Activated T-cell treated with anti-CD3 and anti-CD28 coated beads, Interleukin-2, amount 50 U/mL, for 72 hours (primary cell): Measurements from ENCODE around the gene ARL9. TPM values are rescaled to one million over a fixed set of nuclear protein-coding genes. Genes with fewer than 3 reads are reported as not detected.

Experiments
- ATAC-seq, 2 donors: fragments of 150-1000 bp; cut with Tn5 transposase; replicated peaks in 1 of 2; 2 replicates each; pipeline ENCODE4 v1.10.0; 2021; ENCODE audit warnings: moderate library complexity in 2 of 2, mild to moderate bottlenecking in 1 of 2
- DNase-seq, 2 donors: peaks; one replicate each; pipeline ENCODE4 v3.0.0; 2021 to 2022; ENCODE audit warnings: mixed read lengths in 1 of 2
- H3K27ac Mint-ChIP-seq: one replicate; pipeline ENCODE4 v1.8.0; 2022; ENCODE audit warnings: mild to moderate bottlenecking, moderate library complexity, mixed read lengths
- H3K27me3 Mint-ChIP-seq: one replicate; pipeline ENCODE4 v1.8.0; 2022; ENCODE audit warnings: low read depth, mixed read lengths
- H3K36me3 Mint-ChIP-seq, 2 donors: one replicate each; pipeline ENCODE4 v1.8.0; 2022; ENCODE audit warnings: mixed read lengths in 2 of 2, mild to moderate bottlenecking in 1 of 2; ENCODE audit not compliant: insufficient read depth in 2 of 2
- H3K4me1 Mint-ChIP-seq: one replicate; pipeline ENCODE4 v1.8.0; 2022; ENCODE audit warnings: low read depth, mixed read lengths
- H3K4me3 Mint-ChIP-seq, 2 donors: one replicate each; pipeline ENCODE4 v1.8.0; 2022; ENCODE audit warnings: mild to moderate bottlenecking in 2 of 2, mixed read lengths in 2 of 2, moderate library complexity in 2 of 2
- H3K9me3 Mint-ChIP-seq, 2 donors: one replicate each; pipeline ENCODE4 v1.8.0; 2022; ENCODE audit warnings: mixed read lengths in 2 of 2
- total RNA-seq, 2 donors: library from RNA; stranded (reverse); gene quantifications; one replicate each; pipeline ENCODE4 v1.2.3, GENCODE V29; 2022

ARL9 gene
- total RNA-seq, 2 donors from 2014 or later, result 0.29 to 0.35 TPM

GRCh38 chr4:56544573-56545131 is 39.1 kb downstream of the ARL9 start:
- ATAC-seq (peak; percentile 100), DNase-seq (peak; percentile 87 to 94)
- H3K27me3 Mint-ChIP-seq, result peaks cover 11% of the 10 kb centered on the region
- H3K36me3 Mint-ChIP-seq, result no peaks in the 10 kb centered on the region
- peak overlapping the region; percentile 78 for H3K4me3 Mint-ChIP-seq
- H3K9me3 Mint-ChIP-seq, result no peaks in the 10 kb centered on the region
- no peak overlapping the region for H3K27ac Mint-ChIP-seq
- H3K4me1 Mint-ChIP-seq, result peaks cover 25% of the 10 kb centered on the region

DNA sequence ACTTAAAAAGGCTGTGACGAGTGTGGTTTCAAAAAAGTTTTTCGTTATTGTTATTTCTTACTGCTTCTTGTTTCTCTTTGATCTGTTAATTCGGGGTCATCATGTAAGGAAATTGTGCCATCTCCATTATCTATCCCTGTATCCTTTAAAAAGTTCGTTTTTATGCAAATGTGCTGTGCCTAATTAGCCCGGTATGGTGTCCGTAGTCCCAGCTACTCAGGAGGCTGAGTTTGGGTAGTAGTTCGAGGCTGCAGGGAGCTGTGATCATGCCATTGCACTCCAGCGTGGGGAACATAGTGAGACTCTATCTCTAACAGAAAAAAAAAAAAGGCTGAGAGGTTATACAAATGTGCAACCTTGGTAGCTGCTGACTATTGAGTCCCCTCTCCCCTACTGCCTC is 45.1 kb downstream of the ARL9 start:
- Mint-ChIP-seq H3K4me1 (peaks cover 11% of the 10 kb centered on the region), H3K27me3 (no peaks in the 10 kb centered on the region), H3K36me3 (no peaks in the 10 kb centered on the region), H3K4me3 (no peak overlapping the region), H3K9me3 (peaks cover 0 to 2% of the 10 kb centered on the region in 2 donors), H3K27ac (no peak overlapping the region)
- no peak for ATAC-seq
- no peak for DNase-seq

GRCh38 chr4:56551516-56551915 is 45.9 kb downstream of the ARL9 start:
- ATAC-seq, result no peak
- Mint-ChIP-seq H3K27me3 (no peaks in the 10 kb centered on the region), H3K9me3 (peaks cover 0 to 2% of the 10 kb centered on the region in 2 donors), H3K4me1 (peaks cover 11% of the 10 kb centered on the region), H3K27ac (no peak overlapping the region), H3K4me3 (no peak overlapping the region), H3K36me3 (no peaks in the 10 kb centered on the region)
- no peak for DNase-seq

DNA sequence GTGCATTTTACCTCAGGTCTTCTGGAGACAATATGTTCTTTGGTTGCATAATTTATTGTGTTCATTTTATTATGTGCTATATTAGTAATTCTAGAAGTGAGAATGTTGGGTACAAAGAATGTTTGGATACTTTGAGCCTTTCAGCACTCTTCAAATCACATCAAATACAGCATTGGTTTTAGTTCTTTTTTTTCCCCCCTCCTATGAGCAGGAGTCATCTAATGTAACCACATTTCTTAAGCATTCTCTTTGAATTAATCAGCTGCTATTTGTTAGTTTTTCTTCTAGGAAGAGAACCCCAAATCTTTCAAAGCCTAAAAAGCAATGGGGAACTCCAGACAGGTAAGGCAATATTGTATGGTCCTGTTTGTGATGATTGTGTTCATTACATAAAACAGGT is 46.7 kb downstream of the ARL9 start:
- peaks cover 0 to 2% of the 10 kb centered on the region in 2 donors for H3K9me3 Mint-ChIP-seq

DNA sequence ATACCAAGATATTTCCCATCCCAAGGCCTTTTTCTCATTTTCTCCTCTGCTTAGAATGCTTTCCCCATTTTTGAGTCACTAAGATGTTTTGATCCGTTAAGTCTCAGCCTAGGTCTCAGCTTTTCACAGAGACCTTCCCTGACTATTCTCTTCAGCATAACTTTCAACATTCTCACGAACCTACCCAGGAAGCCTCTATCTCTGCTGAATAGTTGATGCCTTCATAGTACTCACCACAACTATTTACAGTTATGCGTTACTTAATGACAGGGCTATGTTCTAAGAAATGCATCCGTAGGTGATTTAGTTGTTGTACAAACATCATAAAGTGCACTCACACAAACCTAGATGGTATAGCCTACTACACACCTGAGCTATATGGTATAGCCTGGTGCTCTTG is 64.5 kb downstream of the ARL9 start:
- Mint-ChIP-seq H3K36me3 (no peaks in the 10 kb centered on the region), H3K4me1 (no peaks in the 10 kb centered on the region), H3K4me3 (no peak overlapping the region), H3K27ac (no peak overlapping the region), H3K9me3 (no peaks in the 10 kb centered on the region), H3K27me3 (no peaks in the 10 kb centered on the region)
- DNase-seq (no peak), ATAC-seq (no peak)

More for the DNA sequence above, 46.7 kb downstream of the ARL9 start:
- Mint-ChIP-seq H3K27ac (no peak overlapping the region), H3K36me3 (no peaks in the 10 kb centered on the region), H3K27me3 (no peaks in the 10 kb centered on the region), H3K4me1 (peaks cover 11% of the 10 kb centered on the region), H3K4me3 (no peak overlapping the region)
- ATAC-seq, result no peak
- no peak for DNase-seq

Other genes with a start within 250 kb of the ARL9 start
- gene AASDH, start 118.3 kb upstream of the ARL9 start, total RNA-seq, result 10 to 100 TPM; 17.6 to 18.4 TPM
- gene PPAT, start 70.2 kb upstream of the ARL9 start, total RNA-seq, result 10 to 100 TPM; 25.6 to 32.7 TPM
- 100 to 1,000 TPM; 174 to 190 TPM for gene PAICS, start 69.5 kb upstream of the ARL9 start, total RNA-seq
- 100 to 1,000 TPM; 187 to 200 TPM for gene SRP72, start 38.2 kb upstream of the ARL9 start, total RNA-seq
- gene HOPX, start 175.5 kb downstream of the ARL9 start, total RNA-seq, result 10 to 100 TPM; 71.1 to 93.2 TPM